Nucleus accumbens (tissue), 56 donors: Measurements from ENCODE around the gene DBR1.

Experiments
- DNase-seq, 56 donors: peaks; one replicate each; lab custom pipeline; 2025; lab: John Stamatoyannopoulos, UW

Gene DBR1

DNA sequence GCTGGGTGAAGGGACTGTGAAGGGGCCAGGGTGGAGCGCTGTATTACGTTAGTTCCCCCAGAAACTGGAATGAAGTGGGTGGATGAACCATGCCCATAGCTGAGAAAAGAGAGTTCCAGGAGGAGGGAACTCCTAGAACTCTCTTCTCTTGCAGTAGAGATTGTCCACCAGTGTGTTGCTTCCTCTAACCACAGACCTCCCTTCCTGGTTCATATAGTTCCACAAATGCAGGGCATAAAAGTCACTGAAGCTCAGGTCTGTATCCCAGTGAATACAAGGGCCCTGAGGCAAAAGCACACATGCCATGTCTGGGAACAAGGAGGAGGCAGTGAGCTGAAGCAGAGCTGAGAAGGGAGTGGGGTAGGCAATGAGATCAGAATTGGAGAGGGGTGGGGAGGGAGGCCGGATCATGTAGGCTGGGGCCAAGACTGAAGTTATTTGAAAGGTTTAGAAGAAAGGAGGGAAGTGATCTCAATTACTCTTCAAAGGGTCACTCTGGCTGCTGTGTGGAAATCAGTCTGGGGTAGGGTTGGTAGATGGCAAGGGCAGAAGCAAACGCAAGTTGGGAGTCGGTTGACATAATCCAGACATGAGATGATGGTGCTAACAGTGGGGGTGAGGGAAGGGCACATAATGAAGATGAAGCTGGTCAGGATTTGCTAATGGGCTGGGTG lies 49.0 kb downstream of the DBR1 start:
- DNase-seq = no peak

DNA sequence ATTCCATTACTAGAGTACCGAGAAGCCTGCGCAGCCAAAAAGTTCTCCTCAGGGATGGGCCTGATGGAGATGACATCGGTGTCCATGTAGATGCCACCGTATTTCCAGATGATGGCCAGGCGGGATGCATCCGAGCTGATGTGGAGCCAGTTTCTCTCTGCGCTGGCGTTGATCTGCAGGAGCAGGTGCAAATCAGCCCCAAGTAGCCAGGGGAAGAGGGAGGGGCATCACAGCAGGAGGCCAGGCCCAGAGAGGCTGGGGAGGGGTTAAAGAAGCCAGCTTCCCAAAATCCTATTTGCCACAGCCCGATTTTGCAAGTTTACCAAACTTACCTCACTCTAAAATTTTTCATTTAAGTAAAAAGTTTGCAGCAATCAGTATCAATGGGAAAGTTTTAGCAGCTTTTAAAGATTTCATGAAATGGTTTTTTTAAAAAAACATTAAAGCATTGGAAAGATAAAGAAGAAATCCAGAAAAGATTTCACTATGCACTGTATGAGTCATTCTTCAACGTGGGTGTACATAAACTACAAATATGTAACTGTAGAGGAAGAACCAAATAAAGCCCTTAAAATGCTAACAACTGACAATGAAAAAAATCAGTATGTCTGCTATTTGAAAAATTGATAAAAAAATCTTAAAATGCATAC lies 49.9 kb downstream of the DBR1 start:
- DNase-seq = no peak

DNA sequence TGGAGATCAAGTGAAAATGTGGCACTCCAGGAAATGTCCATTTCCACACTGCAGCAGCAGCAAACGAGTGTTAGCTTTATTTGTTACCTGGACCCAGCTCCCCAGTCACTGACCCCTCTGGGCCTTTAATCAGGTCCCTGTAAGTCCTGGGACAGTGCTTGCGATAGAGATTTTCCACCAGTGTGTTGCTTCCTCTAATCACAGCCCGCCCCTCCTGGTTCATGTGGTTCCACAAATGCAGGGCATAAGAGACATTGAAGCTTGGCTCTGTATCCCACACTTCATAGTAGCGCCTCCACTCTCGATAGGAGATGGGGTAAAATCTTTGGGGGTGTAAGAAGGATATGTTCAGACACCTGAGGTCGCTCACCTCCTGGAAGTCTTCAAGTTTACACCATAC lies 50.5 kb downstream of the DBR1 start:
- DNase-seq = no peak

DNA sequence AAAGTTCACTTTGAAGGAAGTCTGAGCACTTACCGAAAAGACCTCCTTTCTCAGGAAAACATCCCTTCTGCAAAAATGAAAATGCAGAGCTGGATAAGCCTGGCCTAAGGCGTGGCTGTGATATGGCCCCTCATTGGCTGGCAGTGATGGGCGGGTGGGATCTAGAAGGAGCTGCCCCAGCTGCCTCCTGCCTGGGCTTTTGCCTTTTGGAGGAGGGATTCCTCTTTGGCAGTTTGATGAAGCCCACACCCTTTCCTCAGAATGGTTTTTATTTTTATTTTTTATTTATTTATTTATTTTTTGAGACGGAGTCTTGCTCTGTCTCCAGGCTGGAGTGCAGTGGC lies 55.3 kb downstream of the DBR1 start:
- DNase-seq = no peak

DNA sequence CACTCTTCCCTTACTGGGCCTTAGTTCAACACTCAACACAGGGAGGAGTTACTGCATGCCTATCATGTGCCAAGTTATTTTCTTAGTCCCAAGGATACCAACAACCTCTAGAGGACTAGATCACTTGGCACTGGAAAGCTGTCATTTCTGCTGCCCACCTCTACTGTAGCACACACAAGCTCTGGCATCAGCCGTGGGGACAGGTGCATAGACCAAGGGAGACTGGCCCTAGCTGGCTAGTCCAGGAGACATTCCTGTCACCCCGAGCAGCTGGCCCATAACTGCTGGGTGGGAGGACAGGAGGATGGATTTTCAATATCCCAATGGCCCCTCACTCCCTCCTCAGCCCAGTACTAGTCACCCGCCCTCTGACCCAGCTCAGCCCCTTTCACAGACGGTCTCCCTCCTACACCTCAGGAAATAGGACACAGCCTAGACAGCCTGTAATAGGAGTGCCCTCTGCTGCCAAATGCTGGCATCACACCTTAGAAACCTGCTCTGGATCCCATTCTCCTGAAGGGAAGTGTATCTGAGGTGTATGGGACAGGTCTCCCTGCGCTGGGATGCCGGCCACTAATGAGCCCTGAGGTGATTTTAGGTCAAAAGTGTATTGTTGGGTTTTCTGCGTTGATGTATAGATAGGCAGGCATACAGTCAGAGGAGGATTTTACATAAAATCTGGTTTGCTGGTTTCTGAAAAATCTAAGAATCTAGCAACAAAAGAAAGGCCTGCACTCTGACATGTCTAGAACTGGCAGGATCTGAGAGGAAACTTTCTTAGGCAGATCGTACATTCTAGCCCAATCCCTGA lies 55.9 kb downstream of the DBR1 start:
- DNase-seq = peak in 46 of 56 donors; percentile 4 to 83 (median 38)

DNA sequence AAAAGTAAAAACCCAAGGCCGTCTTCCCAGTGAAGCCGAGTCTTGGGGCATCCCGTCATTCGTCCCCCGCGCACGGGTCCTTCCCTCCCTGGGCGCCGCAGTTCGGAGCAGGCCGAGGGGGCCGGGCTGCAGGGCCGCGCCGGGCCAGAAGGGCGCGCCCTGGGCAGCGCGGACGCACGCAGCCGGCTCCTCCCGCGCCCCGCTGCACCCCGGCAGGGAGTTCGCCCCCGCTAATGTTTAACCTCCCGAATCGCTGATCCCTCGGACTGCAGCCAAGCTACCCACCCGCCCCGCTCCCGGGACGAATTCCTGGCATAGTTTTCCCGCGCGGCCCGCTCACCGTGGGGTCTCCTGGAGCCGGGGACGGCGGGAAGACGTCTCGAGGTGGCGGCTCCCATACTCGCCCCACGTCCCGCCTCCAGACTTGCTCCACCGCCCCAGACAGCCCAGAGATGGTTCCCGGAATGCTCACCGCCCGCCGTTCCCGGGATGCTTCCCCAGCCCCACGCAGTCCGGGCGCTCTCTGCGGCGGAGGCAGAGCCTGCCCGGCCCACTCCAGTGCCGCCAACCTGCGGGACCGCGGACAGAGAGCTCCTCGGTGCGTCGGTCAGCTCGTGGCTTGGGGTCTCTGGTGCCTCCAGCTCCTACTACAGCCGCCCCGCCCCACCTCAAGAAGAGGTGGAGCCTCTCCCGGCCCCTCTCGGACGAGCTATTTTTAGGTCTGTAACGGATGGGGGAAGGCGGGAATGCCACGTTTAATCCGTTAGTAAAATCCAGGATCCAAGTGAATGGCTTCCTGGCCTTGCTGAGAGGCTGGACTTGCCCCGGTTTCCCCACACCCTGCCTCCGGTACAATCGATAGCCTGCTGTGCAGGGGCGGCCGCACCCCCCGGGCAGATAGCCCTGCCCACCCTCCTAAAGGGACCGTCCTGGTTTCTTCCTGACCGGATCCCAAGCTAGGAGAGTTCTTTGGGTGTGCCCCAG lies 59.4 kb downstream of the DBR1 start, which contains the start of gene DZIP1L:
Gene DZIP1L, minus strand, starts transcription at position 621 of the 984 bp plus-strand sequence. CDS start 11,637 bp downstream, outside the sequence.
- DNase-seq = peak in 37 of 56 donors; percentile 9 to 70 (median 37)

DNA sequence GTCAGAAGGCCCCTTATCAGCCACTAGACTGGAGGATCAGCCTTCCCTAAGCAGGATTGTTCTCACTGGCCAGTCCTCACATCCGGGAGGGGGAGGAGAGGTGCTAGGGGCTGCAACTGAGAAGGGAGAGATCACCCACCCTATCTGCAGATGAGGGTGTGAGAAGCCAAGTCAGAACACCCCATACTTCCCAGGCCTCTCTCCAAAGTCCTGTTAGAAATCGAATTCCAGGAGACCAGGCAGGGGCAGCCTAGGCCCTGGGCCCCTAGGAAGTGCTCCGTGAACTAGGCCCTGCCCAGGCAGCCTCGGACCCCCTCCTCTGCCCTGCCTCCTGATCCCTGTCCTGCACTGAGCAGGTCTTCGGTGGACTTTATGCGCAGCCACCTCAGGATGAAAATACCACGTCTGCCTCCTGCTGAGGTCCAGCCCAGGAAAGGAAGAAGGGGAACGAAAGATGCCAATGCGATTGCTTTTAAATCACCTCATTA lies 60.2 kb downstream of the DBR1 start:
- DNase-seq = no peak

DNA sequence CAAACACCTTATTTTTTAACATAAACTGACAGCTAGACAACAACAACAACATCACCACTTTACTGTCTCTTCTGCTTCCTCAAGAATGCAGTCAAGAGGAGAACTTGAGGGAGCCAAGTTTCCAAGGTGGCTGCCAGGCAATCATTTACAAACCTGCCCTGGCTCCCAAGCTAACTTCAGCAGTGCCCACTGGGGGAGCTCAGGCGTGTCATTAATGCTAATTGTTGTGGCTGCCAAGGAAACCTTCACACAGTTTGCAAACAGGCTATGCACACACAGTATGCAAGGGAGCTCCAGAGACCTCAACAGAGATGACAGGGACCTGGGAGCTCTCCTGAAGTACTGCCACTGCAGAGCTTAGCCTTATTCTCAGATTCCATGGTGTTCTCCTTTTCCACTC lies 61.4 kb downstream of the DBR1 start:
- no peak for DNase-seq

DNA sequence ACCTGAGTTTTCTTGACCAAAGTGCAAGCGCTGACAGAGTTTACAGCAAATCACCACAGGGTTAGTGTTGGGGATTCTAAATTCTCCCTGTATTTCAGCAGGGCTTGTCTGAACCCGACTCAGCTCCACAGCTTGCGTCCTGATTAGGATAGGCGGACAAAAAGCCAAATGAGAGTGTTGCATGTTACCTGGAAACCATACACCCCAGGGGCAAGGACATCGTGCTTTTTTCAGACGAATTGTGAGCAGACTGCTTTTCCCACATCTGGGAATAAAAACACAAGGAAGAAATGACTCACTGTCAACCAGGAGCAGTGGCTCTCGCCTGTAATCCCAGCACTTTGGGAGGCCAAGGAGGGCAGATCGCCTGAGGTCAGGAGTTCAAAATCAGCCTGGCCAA lies 62.4 kb downstream of the DBR1 start:
- DNase-seq = no peak
